DLD1 (cell line): Measurements from ENCODE around the gene TRERF1.

Experiments
- in situ Hi-C: cut with HindIII; loops from 2 replicates; pipeline ENCODE4 v1.10.0; 2017; ENCODE audit warnings: low sequenced_read_pairs

Gene TRERF1

DNA sequence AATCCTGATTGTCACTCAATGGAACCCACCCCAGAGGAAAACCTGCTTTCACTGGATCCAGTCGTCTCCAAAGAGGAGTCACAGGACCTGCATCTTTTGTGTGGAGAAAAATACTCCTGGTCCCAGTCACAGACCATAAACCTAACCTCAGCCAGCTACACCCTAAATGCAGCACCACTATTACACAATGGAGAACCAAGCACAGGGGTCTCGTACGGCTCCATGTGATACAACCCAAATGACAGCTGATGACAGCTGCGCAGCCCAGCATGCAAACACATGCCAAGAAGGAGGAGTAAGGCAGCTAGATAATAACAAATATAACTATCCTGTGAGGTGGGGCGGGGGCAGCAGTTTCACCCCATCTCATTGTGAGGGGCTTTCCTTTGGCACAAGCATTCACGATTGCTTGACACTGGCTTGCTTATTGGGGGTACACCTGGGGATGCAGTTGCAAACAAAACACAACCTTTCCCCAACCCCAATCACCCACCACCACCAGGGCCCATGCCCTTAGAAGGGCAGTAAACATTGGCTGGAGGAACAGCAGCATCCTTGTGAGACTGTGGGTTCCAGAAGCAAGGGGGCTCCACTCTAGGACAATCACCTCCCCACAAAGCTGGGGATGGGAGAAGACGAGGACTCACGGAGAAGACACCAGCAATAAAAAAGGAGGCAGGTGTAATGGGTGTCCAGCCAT, 51.5 kb downstream of the TRERF1 start:
- in situ Hi-C loops = no loop called here

DNA sequence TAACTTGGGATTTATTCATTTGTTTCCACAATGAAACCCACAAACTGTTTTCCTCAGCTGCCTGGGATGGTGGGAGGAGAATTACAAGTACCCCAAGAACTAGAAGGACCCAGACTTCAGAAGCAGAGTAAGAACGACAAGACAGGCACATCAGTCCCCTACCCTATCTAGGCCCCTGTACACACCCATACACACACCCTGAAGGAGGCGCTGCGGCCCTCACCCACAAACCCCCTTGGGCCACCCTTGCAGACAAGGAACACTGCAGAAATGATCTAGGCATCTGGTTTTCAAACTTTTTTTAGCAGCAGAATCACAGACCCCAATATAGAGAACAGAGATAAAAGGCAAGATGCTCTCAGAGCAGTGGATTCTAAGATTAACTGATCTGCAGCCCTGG, 55.0 kb downstream of the TRERF1 start:
- in situ Hi-C loops = no loop called here

GRCh38 chr6:42394881-42395620, 56.7 kb downstream of the TRERF1 start:
- in situ Hi-C loops = no loop called here

DNA sequence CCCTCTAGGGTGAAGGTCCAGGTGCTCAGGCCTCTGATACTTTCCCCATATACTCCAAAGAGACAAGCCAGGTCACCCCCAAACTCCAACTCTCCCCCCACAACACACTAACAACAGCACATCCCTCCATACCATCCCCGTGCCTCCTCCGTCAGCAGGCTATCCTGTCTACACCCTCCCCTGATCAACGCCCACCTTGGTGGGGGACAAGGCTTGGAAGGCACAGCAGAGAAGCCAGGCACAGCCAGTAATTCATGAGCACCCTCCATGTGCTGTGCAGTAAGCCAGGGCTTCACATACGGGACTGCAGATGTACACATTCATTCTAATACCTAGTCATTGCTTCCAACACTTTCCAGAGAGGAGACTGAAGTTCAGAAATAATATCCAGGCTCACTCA, 57.6 kb downstream of the TRERF1 start:
- in situ Hi-C loops = no loop called here

DNA sequence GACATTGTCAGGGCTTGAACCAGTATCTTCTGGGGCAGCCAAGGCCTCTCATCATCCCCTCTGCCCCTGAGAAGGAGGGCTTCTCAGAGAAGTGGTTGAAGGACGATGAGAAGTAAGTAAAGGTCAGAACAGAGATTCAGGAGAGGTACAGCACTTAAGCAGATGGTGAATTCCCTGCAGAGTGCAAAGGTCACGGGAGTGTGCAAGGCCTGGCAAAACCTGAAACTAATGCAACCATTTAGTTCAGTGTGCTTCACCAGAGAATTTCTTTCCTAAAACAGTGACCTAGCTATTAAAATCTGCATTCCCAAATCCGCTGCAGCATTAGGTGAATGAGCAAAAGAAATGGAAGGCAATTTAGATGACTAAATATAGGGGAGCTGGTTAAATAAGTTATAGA, 58.4 kb downstream of the TRERF1 start:
- in situ Hi-C loops = no loop called here

GRCh38 chr6:42392833-42393232, 58.9 kb downstream of the TRERF1 start:
- in situ Hi-C loops = no loop called here

DNA sequence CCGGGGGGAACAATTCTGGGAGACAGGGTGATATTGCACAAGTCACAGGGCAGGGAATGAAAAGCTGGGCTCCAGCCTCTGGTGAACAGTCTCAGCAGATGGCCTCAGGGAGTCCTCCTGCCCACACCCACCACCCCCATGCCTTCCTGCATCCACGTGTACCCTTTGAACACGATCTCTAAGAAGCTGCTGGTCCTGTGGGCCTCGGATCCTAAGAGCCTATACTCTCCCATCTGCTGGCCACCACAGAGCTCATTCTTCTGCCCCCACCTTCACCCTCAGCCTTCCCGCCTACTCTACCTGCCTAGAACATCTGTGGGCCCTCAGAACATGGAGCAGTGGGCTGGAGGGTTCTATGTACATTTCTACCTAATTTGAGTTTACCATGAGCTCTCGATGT, 60.3 kb downstream of the TRERF1 start:
- in situ Hi-C loops = no loop called here

GRCh38 chr6:42390228-42390934, 61.3 kb downstream of the TRERF1 start:
- in situ Hi-C loops = no loop called here

GRCh38 chr6:42389736-42390135, 62.0 kb downstream of the TRERF1 start:
- in situ Hi-C loops = no loop called here

GRCh38 chr6:42388046-42388445, 63.7 kb downstream of the TRERF1 start:
- in situ Hi-C loops = no loop called here

DNA sequence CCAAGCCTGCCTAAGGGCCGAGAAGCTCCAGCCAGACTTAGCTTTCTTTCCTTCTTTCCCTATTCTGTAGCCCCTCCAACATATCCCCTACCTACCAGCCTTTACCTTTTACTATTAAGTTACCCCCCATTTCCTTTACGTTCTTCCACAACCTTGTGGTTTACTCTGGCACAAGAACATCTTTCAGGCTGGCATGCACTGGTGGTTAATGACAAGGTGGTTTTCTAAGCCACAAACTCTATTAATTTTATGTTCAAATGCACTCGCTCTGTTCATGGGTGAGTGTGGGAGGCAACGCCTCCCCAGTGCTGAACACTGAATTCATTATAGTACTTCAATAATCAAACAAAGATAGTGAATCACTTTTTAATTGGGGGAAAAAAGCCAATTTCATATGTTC, 64.4 kb downstream of the TRERF1 start:
- in situ Hi-C loops = no loop called here

- in situ Hi-C loops = no loop called here
These were observed 66.4 kb downstream of the TRERF1 start for GRCh38 chr6:42385339-42385738.

- in situ Hi-C loops = loop anchor here (5.0 kb wide), 1 partner anchor 99 kb away; no protein-coding TSS in a partner anchor
These were observed 68.1 kb downstream of the TRERF1 start for GRCh38 chr6:42383421-42384205.

DNA sequence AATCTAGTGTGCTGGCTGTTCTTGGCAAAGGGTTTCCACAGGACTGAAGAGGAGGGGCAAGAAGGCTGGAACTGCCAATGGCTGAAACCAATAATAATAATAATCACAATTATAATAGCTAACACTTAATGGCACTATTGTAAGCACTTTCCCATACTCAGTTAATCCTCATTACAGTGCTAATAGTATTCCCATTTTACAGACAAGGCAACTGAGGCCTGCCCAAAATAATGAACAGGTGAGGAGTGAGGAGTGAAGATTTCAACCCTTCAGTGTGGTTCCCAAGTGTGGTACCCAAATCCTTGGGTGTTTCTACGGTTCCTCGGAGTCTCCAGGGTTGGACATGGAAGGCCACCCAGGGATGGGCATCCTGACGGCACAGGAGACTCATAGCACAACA, 69.9 kb downstream of the TRERF1 start:
- in situ Hi-C loops = loop anchor here (5.0 kb wide), 1 partner anchor 100 kb away; no protein-coding TSS in a partner anchor

DNA sequence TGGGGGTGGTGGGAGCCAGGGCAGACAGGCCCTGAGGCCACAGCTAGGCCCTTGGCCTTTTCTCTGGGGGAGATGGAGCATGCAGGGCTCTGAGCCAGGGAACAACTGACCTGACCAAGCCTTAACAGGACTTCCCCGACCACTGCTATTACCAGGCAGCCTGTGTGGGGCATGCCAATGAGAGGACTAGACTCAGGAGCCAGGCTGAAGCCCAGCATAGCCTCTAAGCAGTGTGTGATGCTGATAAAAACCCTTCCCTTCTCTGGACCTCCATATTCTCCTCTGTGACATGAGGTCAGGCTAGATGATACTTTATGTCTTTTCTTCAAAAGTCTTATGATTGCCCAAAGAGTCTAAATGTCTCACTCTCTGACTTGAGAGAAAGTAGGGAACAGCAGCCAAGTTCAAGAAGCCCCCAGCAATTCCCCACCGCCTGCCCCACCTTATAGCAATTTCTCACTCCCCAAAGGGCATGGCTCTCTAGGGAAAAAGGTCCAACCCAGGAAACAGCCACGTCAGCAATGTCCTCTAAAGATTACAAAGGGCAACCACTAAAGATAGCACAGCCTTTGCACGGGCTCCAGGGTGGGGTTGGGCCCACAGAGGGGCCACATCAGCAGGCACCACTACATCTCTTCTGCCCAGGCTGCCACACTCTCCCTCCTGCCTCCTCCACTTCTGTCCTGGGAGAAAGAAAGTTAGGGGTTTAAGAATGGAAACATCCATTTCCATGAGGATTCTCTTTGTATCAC, 71.3 kb downstream of the TRERF1 start:
- in situ Hi-C loops = loop anchor here (5.0 kb wide), 1 partner anchor 102 kb away; no protein-coding TSS in a partner anchor

DNA sequence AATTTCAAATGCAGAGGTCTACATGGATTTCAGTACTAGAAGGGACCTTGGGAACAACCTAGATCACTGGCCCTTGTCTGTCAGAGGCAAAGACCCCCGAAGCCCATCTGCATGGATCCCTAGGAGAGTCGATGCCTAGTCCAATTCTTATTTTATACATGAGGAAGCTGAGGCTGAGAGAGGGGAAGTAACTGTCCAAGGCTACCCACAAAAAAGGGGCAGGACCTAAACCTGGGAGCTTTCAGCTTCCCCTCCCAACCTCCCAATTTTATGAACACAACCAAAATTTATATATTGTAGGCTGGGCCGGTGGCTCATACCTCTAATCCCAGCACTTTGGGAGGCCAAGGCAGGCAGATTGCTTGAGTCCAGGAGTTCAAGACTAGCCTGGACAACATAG, 73.2 kb downstream of the TRERF1 start:
- in situ Hi-C loops = no loop called here

DNA sequence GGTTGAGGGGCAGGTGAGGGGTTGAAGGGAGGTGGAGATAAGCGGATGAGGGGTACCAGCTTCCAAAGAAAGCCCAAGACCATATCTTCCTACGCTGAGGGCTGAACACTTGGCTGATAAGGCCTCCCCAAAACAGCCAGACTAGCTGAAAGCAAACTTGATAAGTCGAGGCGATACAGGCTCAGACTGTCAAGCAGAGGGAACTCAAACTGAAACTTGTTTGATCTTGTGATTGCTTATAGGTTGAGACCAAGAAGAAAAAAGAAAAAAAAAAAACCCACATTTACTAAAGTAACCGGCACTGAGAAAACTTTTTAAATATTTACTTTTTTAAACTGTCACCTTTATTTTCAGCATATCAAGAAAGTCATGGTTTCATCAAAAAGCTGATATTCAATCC, 73.6 kb downstream of the TRERF1 start:
- in situ Hi-C loops = no loop called here

DNA sequence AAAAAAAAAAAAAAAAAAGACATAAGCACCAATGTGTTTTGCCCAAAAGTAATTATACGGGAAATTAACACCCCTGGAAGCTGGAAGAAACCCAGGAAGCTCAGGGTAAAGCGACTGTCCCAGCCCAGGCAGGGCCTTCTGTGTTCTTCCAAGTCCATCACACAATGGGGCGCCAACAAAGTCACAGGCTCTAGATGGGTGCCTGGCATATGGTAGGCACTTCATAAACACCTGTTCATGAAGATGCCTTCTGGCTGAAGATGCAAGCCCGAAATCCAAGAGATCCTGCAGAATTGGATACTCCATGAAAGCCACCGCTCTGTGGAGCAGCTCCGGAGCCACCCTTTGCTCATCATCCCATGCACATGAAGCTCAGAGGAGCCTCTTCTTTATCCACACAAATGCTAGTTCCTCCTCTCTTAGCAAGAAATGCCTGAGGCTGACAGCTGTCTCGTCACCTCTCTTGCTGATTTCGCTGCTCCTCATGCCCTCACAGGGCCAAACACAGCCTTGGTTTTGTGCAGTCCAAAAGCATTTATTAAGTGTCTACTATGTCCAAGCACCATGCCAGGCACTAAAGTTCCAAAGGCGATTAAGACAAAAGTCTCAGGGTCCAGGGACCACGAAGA, 76.6 kb downstream of the TRERF1 start:
- in situ Hi-C loops = no loop called here

DNA sequence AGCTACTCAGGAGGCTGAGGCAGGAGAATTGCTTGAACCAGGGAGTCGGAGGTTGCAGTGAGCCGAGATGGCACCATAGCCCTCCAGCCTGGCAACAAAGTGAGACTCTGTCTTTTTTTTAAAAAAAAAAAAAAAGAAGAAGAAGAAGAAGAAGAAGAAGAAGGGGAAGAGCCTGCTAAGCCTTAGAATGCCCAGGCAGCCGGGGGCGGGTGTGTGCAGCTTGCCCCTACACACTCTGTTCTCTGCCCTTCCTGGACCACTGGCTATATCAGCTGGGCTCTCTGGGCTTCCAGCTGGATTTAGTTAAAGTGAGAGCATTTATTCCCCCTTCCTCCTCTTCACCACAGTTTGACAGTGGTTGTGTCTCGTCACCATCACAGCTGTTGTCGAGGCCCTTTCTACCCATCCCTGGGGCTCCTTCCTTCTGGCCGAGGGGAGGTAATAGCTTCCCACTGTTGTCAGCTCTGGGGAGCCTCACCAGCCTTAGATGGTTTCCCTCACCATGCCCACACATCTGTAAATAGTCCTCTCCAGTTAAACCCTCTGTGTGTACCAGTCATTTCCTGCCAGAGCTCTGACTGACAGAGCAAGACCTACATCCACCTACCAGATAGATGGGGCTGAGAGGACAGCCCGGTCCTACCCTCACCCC, 77.6 kb downstream of the TRERF1 start:
- in situ Hi-C loops = no loop called here
